Endothelial cell of umbilical vein (primary cell): ENCODE measurements around the gene P2RX3. TPM values are rescaled to one million over a fixed set of nuclear protein-coding genes. Genes with fewer than 3 reads are reported as not detected.

ENCODE experiments used
- BruUV-seq: library from RNA; stranded (reverse); fragments of 400-500 nt; replicated peaks from 2 replicates; lab custom pipeline; 2021; lab: Mats Ljungman, UMichigan
- CTCF ChIA-PET: fragments of 300-600, 350-600 bp; sonication (Branson Sonifier 250); formaldehyde crosslinking; loops from one replicate; lab custom pipeline; 2021; ENCODE audit warnings: antibody characterized with exemption, inconsistent platforms; lab: Charles Lee
- POLR2A ChIA-PET: fragments of 300-600, 350-600 bp; sonication (Branson Sonifier 250); formaldehyde crosslinking; loops from one replicate; lab custom pipeline; 2021; ENCODE audit warnings: antibody characterized with exemption, inconsistent platforms; lab: Charles Lee
- DNase-seq: peaks from one replicate; pipeline ENCODE4 v3.0.0-alpha.2; 2011; ENCODE audit warnings: low read depth, low spot score
- FAIRE-seq: peaks from 2 replicates; lab custom pipeline; 2011; peaks lifted over from hg19 to GRCh38; lab: Jason Lieb, UNC
- H2AFZ ChIP-seq: 2 replicates; pipeline ENCODE4 v1.6.0; 2012; ENCODE audit warnings: low read depth, low read length, control low read depth, inconsistent platforms
- H3K27ac ChIP-seq: 2 replicates; pipeline ENCODE4 v1.5.1; 2011; ENCODE audit warnings: low read depth, mild to moderate bottlenecking, control low read depth, low read length, moderate library complexity; ENCODE audit not compliant: insufficient read depth
- H3K27me3 ChIP-seq, 2 experiments: 2 replicates each; pipeline versions ENCODE4 v1.6.0 to v1.6.1; 2011; ENCODE audit warnings: low read length in 2 of 2, mixed read lengths in 1 of 2; ENCODE audit not compliant: control insufficient read depth in 2 of 2, insufficient read depth in 2 of 2
- H3K36me3 ChIP-seq, 2 experiments: 2 replicates in 1 of 2; 3 replicates in 1 of 2; pipeline ENCODE4 v1.5.1; 2011; ENCODE audit warnings: low read length in 2 of 2, mild to moderate bottlenecking in 1 of 2, moderate library complexity in 1 of 2; ENCODE audit not compliant: control insufficient read depth in 2 of 2, insufficient read depth in 2 of 2; ENCODE audit errors: extremely low read depth in 1 of 2
- H3K4me1 ChIP-seq: 3 replicates; pipeline ENCODE4 v1.5.1; 2011; ENCODE audit warnings: mild to moderate bottlenecking, low read length; ENCODE audit not compliant: control insufficient read depth, insufficient read depth; ENCODE audit errors: extremely low read depth
- H3K4me2 ChIP-seq: 2 replicates; pipeline ENCODE4 v1.6.1; 2011; ENCODE audit warnings: low read length, control low read depth, mixed read lengths; ENCODE audit not compliant: insufficient read depth
- H3K4me3 ChIP-seq, 3 experiments: fragments of 200-600 bp in 1 of 3; sonication (generic), shearing (Covaris generic) in 1 of 3; replicated peaks in 1 of 3; 2 replicates each; pipeline ENCODE4 v1.5.1; 2011 to 2016; ENCODE audit warnings: control low read depth in 3 of 3, low read length in 3 of 3, mild to moderate bottlenecking in 2 of 3, inconsistent platforms in 1 of 3, low read depth in 1 of 3, moderate library complexity in 1 of 3; ENCODE audit not compliant: insufficient read depth in 1 of 3
- H3K79me2 ChIP-seq: 2 replicates; pipeline ENCODE4 v1.6.0; 2012; ENCODE audit warnings: low read length, inconsistent platforms; ENCODE audit not compliant: control insufficient read depth, insufficient read depth
- H3K9ac ChIP-seq: replicated peaks from 2 replicates; pipeline ENCODE3; 2011; ENCODE audit warnings: low read length, control low read depth; ENCODE audit not compliant: insufficient read depth; ENCODE audit errors: extremely low read depth
- H3K9me1 ChIP-seq: replicated peaks from 3 replicates; pipeline ENCODE4 v1.6.0; 2011; ENCODE audit warnings: mild to moderate bottlenecking, low read length; ENCODE audit not compliant: control insufficient read depth, insufficient read depth; ENCODE audit errors: extremely low read depth
- H3K9me3 ChIP-seq: replicated peaks from 2 replicates; pipeline ENCODE4 v1.5.1; 2012; ENCODE audit warnings: low read length, inconsistent platforms; ENCODE audit not compliant: control insufficient read depth, insufficient read depth
- H4K20me1 ChIP-seq: replicated peaks from 2 replicates; pipeline ENCODE3; 2011; ENCODE audit warnings: mild to moderate bottlenecking, low read length; ENCODE audit not compliant: control insufficient read depth, insufficient read depth; ENCODE audit errors: extremely low read depth
- EZH2 ChIP-seq: IDR thresholded peaks from 2 replicates; pipeline ENCODE4 v1.6.1; 2012; ENCODE audit warnings: borderline replicate concordance, low read depth, mild to moderate bottlenecking, moderate library complexity, low read length, inconsistent platforms; ENCODE audit not compliant: severe bottlenecking
- FOS ChIP-seq: IDR thresholded peaks from 2 replicates; pipeline ENCODE4 v1.6.1; 2011; ENCODE audit warnings: mild to moderate bottlenecking, low read length, moderate library complexity, borderline replicate concordance; ENCODE audit not compliant: insufficient read depth
- GATA2 ChIP-seq: IDR thresholded peaks from 2 replicates; pipeline ENCODE4 v1.7.0; 2011; ENCODE audit warnings: low read depth, mild to moderate bottlenecking, moderate library complexity, mixed read lengths, low read length; ENCODE audit not compliant: insufficient read length, insufficient read depth
- JUN ChIP-seq: IDR thresholded peaks from 2 replicates; pipeline ENCODE4 v1.6.1; 2011; ENCODE audit warnings: borderline replicate concordance, low read depth; ENCODE audit not compliant: insufficient read length, insufficient read depth
- MYC ChIP-seq: IDR thresholded peaks from one replicate; pipeline ENCODE4 v1.6.1; 2011; ENCODE audit warnings: mild to moderate bottlenecking, low read depth, low read length
- POLR2A ChIP-seq: IDR thresholded peaks from 2 replicates; pipeline ENCODE4 v1.6.1; 2012; ENCODE audit warnings: low read depth, mild to moderate bottlenecking, control low read depth, low read length
- POLR2AphosphoS5 ChIP-seq: IDR thresholded peaks from 2 replicates; pipeline ENCODE4 v1.6.1; 2012; ENCODE audit warnings: low read depth, mild to moderate bottlenecking, control low read depth, low read length, moderate library complexity; ENCODE audit not compliant: insufficient read depth
- dilution Hi-C: fragments of 300-500 bp; cut with MboI; formaldehyde crosslinking; loops from one replicate; pipeline ENCODE4 v1.15.0; 2019; ENCODE audit warnings: low sequenced_read_pairs; ENCODE audit not compliant: extremely low pct_ligation_motif_present
- intact Hi-C: fragments of 100-400 bp; cut with micrococcal nuclease; formaldehyde crosslinking; loops from one replicate; pipeline ENCODE4 v1.10.0; 2022
- polyA plus RNA-seq, 4 experiments: library from polyadenylated mRNA; depleted of rRNA in 3 of 4; stranded (reverse) in 3 of 4; unstranded in 1 of 4; fragments of >200 nt; gene quantifications; 2 replicates each; pipeline versions ENCODE4 v1.2.1 to v1.2.3, GENCODE V29; 2011 to 2012; ENCODE audit warnings: missing spikeins in 1 of 4
- total RNA-seq: library from RNA; stranded (reverse); gene quantifications from 2 replicates; pipeline ENCODE4 v1.2.3, GENCODE V29; 2021
- TF ChIP-seq, protein P1 (sequence below), 2 donors: IDR thresholded peaks; 1 replicate in 1 of 2; 2 replicates in 1 of 2; pipeline ENCODE4 v1.5.1; 2011; ENCODE audit warnings: low read length in 2 of 2, mild to moderate bottlenecking in 2 of 2, moderate library complexity in 2 of 2, control low read depth in 1 of 2, inconsistent platforms in 1 of 2, low read depth in 1 of 2; ENCODE audit not compliant: insufficient read depth in 1 of 2; ENCODE audit errors: extremely low read depth in 1 of 2
- TF ChIP-seq, protein P2 (sequence below): IDR thresholded peaks from 2 replicates; pipeline ENCODE4 v1.6.1; 2011; ENCODE audit not compliant: insufficient read depth, insufficient read length

P2RX3 gene
- total and polyA plus RNA-seq, 2 donors (not counting 3 experiments of a cell fraction or from before 2014, with no cell fraction given) = not detected

DNA sequence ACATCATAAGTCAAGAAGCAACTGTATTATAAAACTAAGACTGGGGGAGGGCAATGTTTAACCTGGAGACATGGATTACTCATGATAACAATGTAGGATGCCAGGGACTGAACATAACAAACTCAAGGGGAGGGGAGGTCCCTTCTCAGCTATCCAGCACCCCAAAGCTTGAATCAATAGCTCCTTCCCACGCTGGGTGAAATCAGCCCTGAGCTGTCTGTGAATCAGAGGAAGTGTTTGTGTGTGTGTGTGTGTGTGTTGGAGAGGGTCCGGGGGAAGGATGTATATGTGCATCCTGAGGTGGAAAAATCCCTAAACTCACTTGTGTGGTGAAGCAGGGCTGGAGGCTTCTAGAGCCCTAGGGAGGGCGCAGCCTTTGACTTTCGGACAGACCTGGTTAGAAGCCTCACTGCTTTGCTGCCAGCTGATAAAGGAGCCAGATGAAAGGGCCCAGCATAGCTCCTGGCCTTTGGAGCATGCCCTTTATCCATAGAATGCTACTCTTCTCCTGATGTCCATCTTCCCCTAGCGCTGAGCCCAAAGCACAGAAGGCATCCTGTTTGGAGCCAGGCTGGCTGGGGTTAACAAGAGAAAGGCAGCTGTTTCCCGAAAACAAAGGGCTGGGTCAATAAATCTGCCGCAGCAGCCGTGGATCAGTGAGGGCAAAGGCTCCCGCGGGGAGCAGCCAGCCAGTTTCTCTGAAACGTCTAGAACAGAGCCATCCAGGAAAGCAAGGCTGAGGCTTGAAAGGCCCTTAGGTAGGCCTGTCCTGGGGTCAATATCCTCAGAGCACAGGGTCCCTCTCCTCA is 49.2 kb upstream of the P2RX3 start:
- CTCF ChIA-PET = interaction anchor here (0.6 to 2.3 kb wide), 12 partner anchors 10 to 238 kb away, joined by 3 to 16 read pairs (median 3); no protein-coding TSS in a partner anchor
- no peak overlapping the region for H3K4me3 ChIP-seq
- H3K27me3 ChIP-seq = no peaks in the 10 kb centered on the region
- H3K4me2 ChIP-seq = peak overlapping the region; percentile 23
- H3K9me3 ChIP-seq = no peaks in the 10 kb centered on the region
- peak; percentile 86 for FAIRE-seq
- H3K27ac ChIP-seq = peak overlapping the region; percentile 74
- H3K4me1 ChIP-seq = peaks cover 24% of the 10 kb centered on the region
- POLR2A ChIA-PET = interaction anchor here (0.8 to 1.9 kb wide), 4 partner anchors 20 to 47 kb away, joined by 3 to 8 read pairs (median 4); partner anchors contain the start of gene SSRP1
- intact Hi-C loops = loop anchor here (1.0 to 2.0 kb wide), 2 partner anchors 22 to 36 kb away; partner anchors contain the start of gene TNKS1BP1
- peak; percentile 94 for DNase-seq
- no peak for TF ChIP-seq MYC
- TF ChIP-seq JUN = peak; percentile 60
- TF ChIP-seq, protein P1, sequence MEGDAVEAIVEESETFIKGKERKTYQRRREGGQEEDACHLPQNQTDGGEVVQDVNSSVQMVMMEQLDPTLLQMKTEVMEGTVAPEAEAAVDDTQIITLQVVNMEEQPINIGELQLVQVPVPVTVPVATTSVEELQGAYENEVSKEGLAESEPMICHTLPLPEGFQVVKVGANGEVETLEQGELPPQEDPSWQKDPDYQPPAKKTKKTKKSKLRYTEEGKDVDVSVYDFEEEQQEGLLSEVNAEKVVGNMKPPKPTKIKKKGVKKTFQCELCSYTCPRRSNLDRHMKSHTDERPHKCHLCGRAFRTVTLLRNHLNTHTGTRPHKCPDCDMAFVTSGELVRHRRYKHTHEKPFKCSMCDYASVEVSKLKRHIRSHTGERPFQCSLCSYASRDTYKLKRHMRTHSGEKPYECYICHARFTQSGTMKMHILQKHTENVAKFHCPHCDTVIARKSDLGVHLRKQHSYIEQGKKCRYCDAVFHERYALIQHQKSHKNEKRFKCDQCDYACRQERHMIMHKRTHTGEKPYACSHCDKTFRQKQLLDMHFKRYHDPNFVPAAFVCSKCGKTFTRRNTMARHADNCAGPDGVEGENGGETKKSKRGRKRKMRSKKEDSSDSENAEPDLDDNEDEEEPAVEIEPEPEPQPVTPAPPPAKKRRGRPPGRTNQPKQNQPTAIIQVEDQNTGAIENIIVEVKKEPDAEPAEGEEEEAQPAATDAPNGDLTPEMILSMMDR (IDR thresholded peaks at IDR 0.05; ENCODE audit: extremely low read depth in 1 of 2, insufficient read depth in 1 of 2, low read depth in 1 of 2, low read length in 2 of 2) = no peak
- peak; percentile 87 for TF ChIP-seq FOS
- TF ChIP-seq, protein P2, sequence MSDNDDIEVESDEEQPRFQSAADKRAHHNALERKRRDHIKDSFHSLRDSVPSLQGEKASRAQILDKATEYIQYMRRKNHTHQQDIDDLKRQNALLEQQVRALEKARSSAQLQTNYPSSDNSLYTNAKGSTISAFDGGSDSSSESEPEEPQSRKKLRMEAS = no peak
- peak; percentile 40 for TF ChIP-seq POLR2A
- peak; percentile 26 for TF ChIP-seq GATA2
- TF ChIP-seq EZH2 = no peak
- TF ChIP-seq POLR2AphosphoS5 = peak; percentile 30
- H3K9ac ChIP-seq = peak overlapping the region; percentile 42
- no peaks in the 10 kb centered on the region for H3K79me2 ChIP-seq
- BruUV-seq = no TSS peak
- H3K9me1 ChIP-seq = no peaks in the 10 kb centered on the region
- H3K36me3 ChIP-seq = no peaks in the 10 kb centered on the region
- dilution Hi-C loops = no loop called here
- H2AFZ ChIP-seq = peak overlapping the region; percentile 67
- no peaks in the 10 kb centered on the region for H4K20me1 ChIP-seq
